ENCODE measurements around the gene TPTE2.

- no peak for TF ChIP-seq CTCF (IDR thresholded peaks at IDR 0.05)
- no peak for TF ChIP-seq POLR2A (IDR thresholded peaks at IDR 0.05)
Observed at GRCh38 chr13:19589312-19589711, 28.0 kb upstream of the TPTE2 start.
